Body of pancreas (tissue), 4 donors: Measurements from ENCODE around the gene KCNN3.

Experiments used
- CTCF ChIP-seq, 7 experiments: fragments of 450-650 bp in 4 of 7; fragments of 200-600 bp in 3 of 7; sonication (generic) in 3 of 7; IDR thresholded peaks; one replicate each; pipeline ENCODE4 v1.5.1; 2016 to 2019; ENCODE audit warnings: antibody characterized with exemption in 7 of 7
- POLR2A ChIP-seq, 3 donors: fragments of 450-650 bp; IDR thresholded peaks; one replicate each; pipeline ENCODE4 v1.6.1; 2016; ENCODE audit warnings: antibody characterized with exemption in 3 of 3, mild to moderate bottlenecking in 2 of 3

GRCh38 chr1:154780541-154780940, 89.5 kb downstream of the KCNN3 start:
- TF ChIP-seq CTCF (IDR thresholded peaks at IDR 0.05) = no peak
- TF ChIP-seq POLR2A (IDR thresholded peaks at IDR 0.05) = no peak
